DOHH2 (cell line): ENCODE results near the gene INF2.

Source experiments
- H3F3A ChIP-seq: fragments of 200-600 bp; sonication (generic), shearing (Covaris generic); 2 replicates; pipeline ENCODE4 v1.6.0; 2016; ENCODE audit warnings: antibody characterized with exemption, mild to moderate bottlenecking; ENCODE audit not compliant: control insufficient read depth, insufficient read depth
- H3K27ac ChIP-seq: fragments of 200-600 bp; sonication (generic); 2 replicates; pipeline ENCODE4 v1.5.1; 2014; ENCODE audit warnings: low read depth, mild to moderate bottlenecking, low read length, moderate library complexity
- H3K27me3 ChIP-seq: fragments of 200-600 bp; sonication (generic); 2 replicates; pipeline ENCODE4 v1.6.1; 2014; ENCODE audit warnings: mild to moderate bottlenecking, low read length, mixed read lengths; ENCODE audit not compliant: control insufficient read depth
- H3K36me3 ChIP-seq: fragments of 200-600 bp; sonication (generic); 2 replicates; pipeline ENCODE4 v1.6.1; 2014; ENCODE audit warnings: mild to moderate bottlenecking, low read length, moderate library complexity, mixed read lengths; ENCODE audit not compliant: control insufficient read depth
- H3K4me1 ChIP-seq: fragments of 200-600 bp; sonication (generic); 2 replicates; pipeline ENCODE4 v1.6.1; 2014; ENCODE audit warnings: mild to moderate bottlenecking, low read length, mixed read lengths; ENCODE audit not compliant: control insufficient read depth
- H3K4me2 ChIP-seq: fragments of 200-600 bp; sonication (generic); 2 replicates; pipeline ENCODE4 v1.6.0; 2014; ENCODE audit warnings: mild to moderate bottlenecking, low read length, moderate library complexity
- H3K4me3 ChIP-seq: fragments of 200-600 bp; sonication (generic); 2 replicates; pipeline ENCODE4 v1.5.1; 2014; ENCODE audit warnings: mild to moderate bottlenecking, low read length, mixed read lengths
- H3K79me2 ChIP-seq: fragments of 200-600 bp; sonication (generic); 2 replicates; pipeline ENCODE4 v1.6.1; 2014; ENCODE audit warnings: mild to moderate bottlenecking, low read length, mixed read lengths; ENCODE audit not compliant: control insufficient read depth
- H3K9me2 ChIP-seq: fragments of 200-600 bp; sonication (generic); replicated peaks from 2 replicates; pipeline ENCODE4 v1.6.1; 2014; ENCODE audit warnings: mild to moderate bottlenecking, low read length, mixed read lengths; ENCODE audit not compliant: control insufficient read depth
- H3K9me3 ChIP-seq: fragments of 200-600 bp; sonication (generic); 2 replicates; pipeline ENCODE4 v1.6.1; 2014; ENCODE audit warnings: antibody characterized with exemption, low read length, mixed read lengths; ENCODE audit not compliant: control insufficient read depth, insufficient read depth
- H4K20me1 ChIP-seq: fragments of 200-600 bp; sonication (generic); 2 replicates; pipeline ENCODE4 v1.6.0; 2014; ENCODE audit warnings: low read depth, mild to moderate bottlenecking, antibody characterized with exemption, low read length, moderate library complexity; ENCODE audit not compliant: control insufficient read depth, insufficient read depth
- CTCF ChIP-seq: fragments of 200-600 bp; sonication (generic); IDR thresholded peaks from one replicate; pipeline ENCODE4 v1.5.1; 2014; ENCODE audit warnings: antibody characterized with exemption, mild to moderate bottlenecking, low read depth, low read length; ENCODE audit not compliant: poor library complexity, severe bottlenecking
- EZH2phosphoT487 ChIP-seq: fragments of 200-600 bp; sonication (generic); IDR thresholded peaks from 2 replicates; pipeline ENCODE4 v1.6.1; 2017; ENCODE audit warnings: borderline replicate concordance, mild to moderate bottlenecking, antibody characterized with exemption, low read length, moderate library complexity, mixed read lengths

Gene INF2

GRCh38 chr14:104768437-104769323 is 79.3 kb downstream of the INF2 start:
- H3K4me3 ChIP-seq = no peak overlapping the region; the same call in 1 of the 2 replicates
- no peaks in the 10 kb centered on the region for H3K27me3 ChIP-seq
- H3K4me2 ChIP-seq = peak overlapping the region; percentile 40; the same call in 1 of the 2 replicates
- peaks cover 17% of the 10 kb centered on the region for H3F3A ChIP-seq
- TF ChIP-seq CTCF (peak; percentile 79), EZH2phosphoT487 (no peak)
- peaks cover 40% of the 10 kb centered on the region for H3K36me3 ChIP-seq
- H3K9me3 ChIP-seq = peaks cover 21% of the 10 kb centered on the region
- H3K79me2 ChIP-seq = no peaks in the 10 kb centered on the region
- H4K20me1 ChIP-seq = no peaks in the 10 kb centered on the region
- H3K4me1 ChIP-seq = peaks cover 9% of the 10 kb centered on the region
- H3K27ac ChIP-seq = no peak overlapping the region
- H3K9me2 ChIP-seq = no peaks in the 10 kb centered on the region

GRCh38 chr14:104769324-104770071 is 80.1 kb downstream of the INF2 start:
- Histone ChIP-seq H4K20me1 (no peaks in the 10 kb centered on the region), H3K27ac (no peak overlapping the region), H3K9me3 (peaks cover 21% of the 10 kb centered on the region), H3K79me2 (no peaks in the 10 kb centered on the region), H3K36me3 (peaks cover 47% of the 10 kb centered on the region), H3K9me2 (no peaks in the 10 kb centered on the region), H3F3A (peaks cover 17% of the 10 kb centered on the region), H3K4me1 (peaks cover 9% of the 10 kb centered on the region), H3K4me3 (no peak overlapping the region), H3K4me2 (no peak overlapping the region), H3K27me3 (no peaks in the 10 kb centered on the region)
- TF ChIP-seq CTCF = no peak
- no peak for TF ChIP-seq EZH2phosphoT487

GRCh38 chr14:104770072-104770579 is 80.7 kb downstream of the INF2 start:
- no peaks in the 10 kb centered on the region for H4K20me1 ChIP-seq
- no peaks in the 10 kb centered on the region for H3K79me2 ChIP-seq
- peaks cover 52% of the 10 kb centered on the region for H3K36me3 ChIP-seq
- no peak overlapping the region for H3K27ac ChIP-seq
- H3K4me3 ChIP-seq = no peak overlapping the region
- peaks cover 9% of the 10 kb centered on the region for H3K4me1 ChIP-seq
- H3K4me2 ChIP-seq = no peak overlapping the region
- no peaks in the 10 kb centered on the region for H3K27me3 ChIP-seq
- TF ChIP-seq CTCF (no peak), EZH2phosphoT487 (no peak)
- H3K9me3 ChIP-seq = peaks cover 21% of the 10 kb centered on the region
- no peaks in the 10 kb centered on the region for H3K9me2 ChIP-seq
- peaks cover 17% of the 10 kb centered on the region for H3F3A ChIP-seq
